Measurements from ENCODE around the gene TCF12. TPM values are rescaled to one million over a fixed set of nuclear protein-coding genes. Genes with fewer than 3 reads are reported as not detected.

Gene TCF12
- total RNA-seq, 1 donor from 2014 or later: 84.6 TPM

GRCh38 chr15:57235186-57235585 is 316.7 kb downstream of the TCF12 start:
- no peak for DNase-seq (ENCODE audit: low read depth)
- Histone ChIP-seq H3K36me3 (ENCODE audit: control insufficient read depth, insufficient read depth, low read length) (no peaks in the 10 kb centered on the region), H3K27me3 (ENCODE audit: control insufficient read depth, insufficient read depth, low read length) (no peaks in the 10 kb centered on the region), H3K4me3 (ENCODE audit: low read depth, low read length) (no peak overlapping the region)
- no peak for TF ChIP-seq CTCF (IDR thresholded peaks at IDR 0.05; ENCODE audit: insufficient read depth, low read length, poor library complexity, severe bottlenecking)

- no peak for DNase-seq (ENCODE audit: low read depth)
- Histone ChIP-seq H3K36me3 (ENCODE audit: control insufficient read depth, insufficient read depth, low read length) (no peaks in the 10 kb centered on the region), H3K27me3 (ENCODE audit: control insufficient read depth, insufficient read depth, low read length) (no peaks in the 10 kb centered on the region), H3K4me3 (ENCODE audit: low read depth, low read length) (no peak overlapping the region)
- TF ChIP-seq CTCF (IDR thresholded peaks at IDR 0.05; ENCODE audit: insufficient read depth, low read length, poor library complexity, severe bottlenecking): no peak
Observed at GRCh38 chr15:57235873-57236272, 317.4 kb downstream of the TCF12 start.

- Histone ChIP-seq H3K36me3 (ENCODE audit: control insufficient read depth, insufficient read depth, low read length) (no peaks in the 10 kb centered on the region), H3K27me3 (ENCODE audit: control insufficient read depth, insufficient read depth, low read length) (no peaks in the 10 kb centered on the region), H3K4me3 (ENCODE audit: low read depth, low read length) (no peak overlapping the region)
- DNase-seq (ENCODE audit: low read depth): no peak
- no peak for TF ChIP-seq CTCF (IDR thresholded peaks at IDR 0.05; ENCODE audit: insufficient read depth, low read length, poor library complexity, severe bottlenecking)
Observed at GRCh38 chr15:57236561-57237300, 318.3 kb downstream of the TCF12 start.

GRCh38 chr15:57237301-57237642 is 318.8 kb downstream of the TCF12 start:
- DNase-seq (ENCODE audit: low read depth): no peak
- no peak for TF ChIP-seq CTCF (IDR thresholded peaks at IDR 0.05; ENCODE audit: insufficient read depth, low read length, poor library complexity, severe bottlenecking)
- Histone ChIP-seq H3K27me3 (ENCODE audit: control insufficient read depth, insufficient read depth, low read length) (no peaks in the 10 kb centered on the region), H3K36me3 (ENCODE audit: control insufficient read depth, insufficient read depth, low read length) (no peaks in the 10 kb centered on the region), H3K4me3 (ENCODE audit: low read depth, low read length) (no peak overlapping the region)

- Histone ChIP-seq H3K36me3 (ENCODE audit: control insufficient read depth, insufficient read depth, low read length) (no peaks in the 10 kb centered on the region), H3K27me3 (ENCODE audit: control insufficient read depth, insufficient read depth, low read length) (no peaks in the 10 kb centered on the region), H3K4me3 (ENCODE audit: low read depth, low read length) (no peak overlapping the region)
- DNase-seq (ENCODE audit: low read depth): no peak
- no peak for TF ChIP-seq CTCF (IDR thresholded peaks at IDR 0.05; ENCODE audit: insufficient read depth, low read length, poor library complexity, severe bottlenecking)
Observed at GRCh38 chr15:57237676-57238075, 319.2 kb downstream of the TCF12 start.

- TF ChIP-seq CTCF (IDR thresholded peaks at IDR 0.05; ENCODE audit: insufficient read depth, low read length, poor library complexity, severe bottlenecking): no peak
- no peak overlapping the region for H3K4me3 ChIP-seq (ENCODE audit: low read depth, low read length)
- DNase-seq (ENCODE audit: low read depth): no peak
- no peaks in the 10 kb centered on the region for H3K36me3 ChIP-seq (ENCODE audit: control insufficient read depth, insufficient read depth, low read length)
- H3K27me3 ChIP-seq (ENCODE audit: control insufficient read depth, insufficient read depth, low read length): no peaks in the 10 kb centered on the region
Observed at GRCh38 chr15:57245130-57245529, 326.7 kb downstream of the TCF12 start.

Measured in kidney epithelial cell (primary cell).